Stimulated activated CD4-positive, alpha-beta T cell treated with anti-CD3 and anti-CD28 coated beads, Interleukin-15, amount 100 ng/mL, for 48 hours (primary cell): Measurements from ENCODE around the gene SGMS2.

Experiments
- DNase-seq, 2 donors: peaks; one replicate each; pipeline ENCODE4 v3.0.0-alpha.2; 2020; ENCODE audit warnings: low read depth in 2 of 2

SGMS2 gene

GRCh38 chr4:107828315-107829090 lies 3.8 kb downstream of the SGMS2 start:
- DNase-seq: no peak

- no peak for DNase-seq
These were observed 6.4 kb downstream of the SGMS2 start for GRCh38 chr4:107831140-107831539.

DNA sequence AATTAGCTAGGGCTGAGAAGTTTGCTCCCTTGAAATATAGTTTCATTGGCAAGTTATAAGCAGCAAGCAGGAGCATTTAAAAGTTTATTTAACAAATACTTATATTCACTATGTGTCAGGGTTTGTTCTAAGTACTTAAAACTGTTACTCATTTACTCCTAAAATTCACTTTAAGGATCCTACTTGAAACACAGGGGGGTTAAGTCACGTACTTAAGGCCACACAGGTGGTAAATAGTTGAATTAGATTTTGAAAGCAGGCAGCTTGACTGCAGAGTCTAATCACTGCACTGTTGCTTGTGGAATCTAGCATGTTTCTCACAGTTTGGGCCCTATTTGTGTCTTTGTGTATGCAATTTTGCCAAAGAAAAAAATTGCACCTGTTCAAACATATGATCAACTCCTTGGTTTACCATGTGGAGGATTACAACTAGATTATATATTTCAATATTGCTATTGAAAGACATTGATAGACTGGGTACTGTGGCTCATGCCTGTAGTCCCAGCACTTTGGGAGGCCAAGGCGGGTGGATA lies 7.6 kb downstream of the SGMS2 start:
- DNase-seq: no peak

GRCh38 chr4:107834241-107834794 lies 9.6 kb downstream of the SGMS2 start:
- no peak for DNase-seq

GRCh38 chr4:107835406-107835805 lies 10.7 kb downstream of the SGMS2 start:
- no peak for DNase-seq

DNA sequence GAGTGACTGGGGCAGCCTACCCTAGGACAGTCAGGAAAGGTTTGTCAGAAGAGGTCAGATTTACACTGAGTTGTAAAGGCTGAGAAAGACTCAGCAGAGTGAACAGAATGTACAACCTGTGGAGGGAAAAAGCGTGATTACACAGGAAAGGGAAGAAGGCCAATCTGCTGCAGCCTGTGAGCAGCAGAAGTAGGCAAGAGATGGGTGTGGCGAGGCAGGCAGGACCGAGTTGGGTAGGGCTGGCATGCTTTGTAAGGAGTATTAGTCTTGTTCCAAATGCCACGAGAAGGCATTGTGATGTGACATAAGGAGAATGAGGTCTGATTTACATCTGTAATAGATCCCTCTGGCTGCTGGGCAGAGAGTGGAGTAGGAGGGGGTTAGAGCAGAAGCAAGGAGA lies 12.6 kb downstream of the SGMS2 start:
- no peak for DNase-seq

DNA sequence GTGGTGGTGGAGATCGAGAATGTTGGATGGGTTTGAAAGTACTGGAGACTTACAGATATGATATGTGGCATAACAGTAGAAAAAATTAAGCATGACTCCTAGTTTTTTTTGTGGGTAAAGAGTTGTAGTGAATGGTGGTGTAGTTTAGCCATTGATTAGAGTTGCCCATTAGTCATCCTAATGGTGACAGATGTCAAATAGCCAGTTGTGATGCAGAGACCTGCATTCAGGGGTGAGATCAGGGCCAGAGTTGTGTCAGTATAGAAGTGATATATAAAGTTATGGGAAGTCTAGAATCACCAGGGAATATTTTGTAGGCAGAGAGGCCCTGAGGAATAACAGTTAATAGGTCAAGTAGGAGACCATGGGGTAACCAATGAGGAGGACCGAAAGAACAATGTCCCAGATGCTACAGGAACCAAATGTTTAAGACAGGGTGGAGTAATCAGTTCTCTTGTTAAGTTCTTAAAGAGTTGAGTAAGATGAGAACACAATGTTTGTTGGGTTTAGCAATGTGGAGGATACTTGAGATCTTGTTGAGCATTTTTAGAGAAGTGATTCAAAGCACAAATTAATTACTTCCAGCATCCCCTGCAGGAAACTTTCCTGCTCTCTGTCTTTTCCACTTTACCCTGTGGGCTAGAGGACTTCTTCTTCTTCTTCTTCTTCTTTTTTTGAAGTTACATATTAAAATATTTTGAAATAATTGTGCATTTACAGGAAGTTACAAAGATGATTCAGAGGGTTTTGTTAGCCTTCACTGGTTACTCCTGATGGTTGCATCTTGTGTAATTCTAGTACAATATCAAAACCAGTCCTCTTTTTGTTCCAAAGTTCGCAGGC lies 13.3 kb downstream of the SGMS2 start:
- no peak for DNase-seq

GRCh38 chr4:107838861-107839565 lies 14.3 kb downstream of the SGMS2 start:
- no peak for DNase-seq

GRCh38 chr4:107843391-107843790 lies 18.7 kb downstream of the SGMS2 start:
- DNase-seq: no peak

- DNase-seq: no peak
These were observed 20.9 kb downstream of the SGMS2 start for GRCh38 chr4:107845681-107846080.

- no peak for DNase-seq
These were observed 25.7 kb downstream of the SGMS2 start for GRCh38 chr4:107850438-107850837.

- DNase-seq: no peak
These were observed 29.0 kb downstream of the SGMS2 start for GRCh38 chr4:107853444-107854355.

GRCh38 chr4:107854356-107855022 lies 29.8 kb downstream of the SGMS2 start:
- no peak for DNase-seq

DNA sequence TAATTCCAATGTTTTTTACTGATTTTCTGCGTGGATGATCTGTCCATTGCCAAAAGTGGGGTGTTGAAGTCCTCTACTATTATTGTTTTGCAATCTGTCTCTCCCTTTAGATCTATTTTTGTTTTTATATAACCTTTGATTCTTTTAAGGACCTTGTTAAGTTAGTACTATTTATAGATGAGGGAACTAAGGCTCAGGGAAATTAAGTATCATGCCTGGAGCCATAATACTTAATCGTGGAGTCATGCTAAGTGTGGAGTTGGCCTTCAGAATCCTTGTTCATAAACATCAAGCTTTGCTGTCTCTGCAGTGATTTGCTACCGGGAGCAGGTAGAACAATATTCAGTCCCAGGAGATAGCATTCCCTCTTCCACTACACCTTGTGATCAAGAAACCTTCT lies 31.0 kb downstream of the SGMS2 start:
- no peak for DNase-seq

DNA sequence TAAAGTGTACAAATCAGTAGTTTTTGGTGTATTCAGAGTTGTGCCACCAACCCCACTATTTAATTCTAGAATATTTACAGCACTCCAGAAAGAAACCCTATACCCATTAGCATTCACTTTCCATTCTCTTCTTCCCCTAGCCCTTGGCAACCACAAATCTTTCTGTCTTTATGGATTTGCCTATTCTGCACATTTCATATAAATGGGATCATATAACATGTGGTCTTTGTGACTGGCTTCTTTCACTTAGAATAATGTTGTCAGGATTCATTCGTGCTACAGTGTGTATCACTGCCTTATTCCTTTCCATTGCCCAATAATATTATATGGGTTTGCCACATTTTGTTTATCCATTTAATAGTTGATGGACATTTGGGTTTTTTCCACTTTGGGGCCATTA lies 32.2 kb downstream of the SGMS2 start:
- no peak for DNase-seq

DNA sequence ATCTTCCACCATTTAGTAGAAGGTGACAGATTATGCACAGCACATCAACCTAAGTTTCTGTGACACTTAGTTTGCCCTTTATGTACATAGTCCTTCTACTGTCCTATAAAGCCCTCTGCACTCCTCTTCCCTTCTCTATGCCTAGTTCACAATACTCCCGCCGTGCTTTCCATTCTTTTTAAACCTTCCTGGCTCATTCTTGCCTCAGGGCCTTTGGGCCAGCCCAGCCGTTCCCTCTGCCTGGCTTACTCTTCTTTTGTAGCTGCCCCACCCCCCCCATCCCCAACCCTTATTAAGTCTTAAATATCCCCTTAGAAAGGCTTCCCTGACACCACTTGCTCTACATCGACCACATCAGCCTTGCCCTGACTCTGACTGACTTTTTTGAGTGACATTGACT lies 33.0 kb downstream of the SGMS2 start:
- DNase-seq: no peak

GRCh38 chr4:107858158-107858742 lies 33.5 kb downstream of the SGMS2 start:
- no peak for DNase-seq

DNA sequence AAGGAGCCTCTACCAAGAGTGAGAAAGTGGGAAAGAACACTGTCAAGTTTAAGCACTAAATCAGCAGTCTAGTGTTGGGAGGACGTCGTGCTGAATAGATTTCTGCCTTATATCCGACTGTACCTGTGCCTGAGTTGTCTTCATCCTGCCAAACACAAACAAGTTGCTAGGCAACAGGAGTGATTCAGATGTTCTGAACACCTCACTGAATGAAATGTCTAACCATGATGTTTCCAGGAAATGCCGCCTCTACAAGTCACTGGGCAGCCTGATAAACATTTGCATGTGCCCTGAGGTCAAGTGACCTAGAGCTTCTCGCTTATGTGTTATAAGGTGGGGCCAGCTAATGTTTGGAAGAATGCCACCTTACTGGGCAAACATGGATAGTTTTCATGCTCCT lies 37.9 kb downstream of the SGMS2 start:
- no peak for DNase-seq

GRCh38 chr4:107863416-107863815 lies 38.7 kb downstream of the SGMS2 start:
- DNase-seq: no peak

DNA sequence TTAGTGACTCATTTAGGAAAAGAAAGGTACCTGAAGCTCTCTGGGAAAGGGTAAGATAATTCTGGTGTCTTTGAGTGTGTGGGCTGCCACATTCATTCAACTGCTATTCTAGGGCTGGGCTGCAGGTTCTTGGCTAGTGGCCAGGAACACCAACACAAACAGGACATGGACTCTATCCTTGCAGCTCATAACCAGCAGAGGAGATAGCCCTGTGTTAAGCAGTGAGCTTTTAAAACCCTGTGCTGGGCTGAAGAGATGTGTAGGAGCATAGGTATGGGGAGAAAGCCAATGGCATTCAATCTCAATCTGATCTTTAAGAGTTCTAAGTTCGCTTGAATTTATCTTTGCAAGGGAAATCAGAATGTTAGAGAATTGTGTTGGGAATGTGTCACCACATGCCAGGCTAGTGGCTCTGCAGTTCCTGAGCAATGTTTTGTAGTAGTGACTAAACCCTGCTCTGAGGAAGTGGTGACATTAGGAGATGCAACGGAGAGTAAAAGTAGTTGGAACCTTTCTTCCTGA lies 39.2 kb downstream of the SGMS2 start:
- DNase-seq: peak in 1 of 2 donors; percentile 17
